A673 (cell line): ENCODE data around the gene FASN. TPM values are rescaled to one million over a fixed set of nuclear protein-coding genes. Genes with fewer than 3 reads are reported as not detected.

ENCODE experiments used
- BruUV-seq: library from RNA; stranded (reverse); fragments of 400-500 nt; replicated peaks from 2 replicates; lab custom pipeline; 2021; lab: Mats Ljungman, UMichigan
- CTCF ChIA-PET: fragments of 300-600 bp; sonication (Branson Sonifier 250); formaldehyde crosslinking; loops from one replicate; lab custom pipeline; 2022; ENCODE audit warnings: antibody characterized with exemption; lab: Charles Lee
- POLR2A ChIA-PET: fragments of 300-600 bp; sonication (Branson Sonifier 250); formaldehyde crosslinking; loops from one replicate; lab custom pipeline; 2022; ENCODE audit warnings: antibody characterized with exemption; ENCODE audit not compliant: low non-redundant PET; lab: Charles Lee
- DNase-seq: peaks from one replicate; pipeline ENCODE4 v3.0.0-alpha.2; 2015; ENCODE audit warnings: low spot score
- H3K27ac ChIP-seq: fragments of 200-600 bp; sonication (generic); 2 replicates; pipeline ENCODE4 v1.5.1; 2016; ENCODE audit warnings: mixed run types, low read depth, mild to moderate bottlenecking, mixed read lengths, antibody characterized with exemption, low read length; ENCODE audit not compliant: poor library complexity, severe bottlenecking
- H3K27me3 ChIP-seq: fragments of 200-600 bp; sonication (generic); replicated peaks from 2 replicates; pipeline ENCODE4 v1.6.1; 2017; ENCODE audit warnings: mixed run types, low read depth, mild to moderate bottlenecking, mixed read lengths, antibody characterized with exemption, low read length; ENCODE audit not compliant: insufficient read depth, poor library complexity
- H3K36me3 ChIP-seq: fragments of 200-600 bp; sonication (generic); 2 replicates; pipeline ENCODE4 v1.6.1; 2016; ENCODE audit warnings: mixed run types, mild to moderate bottlenecking, mixed read lengths, antibody characterized with exemption, low read length; ENCODE audit not compliant: insufficient read depth, poor library complexity, severe bottlenecking
- H3K4me1 ChIP-seq: fragments of 200-600 bp; sonication (generic); 2 replicates; pipeline ENCODE4 v1.6.1; 2017; ENCODE audit warnings: mixed run types, mild to moderate bottlenecking, mixed read lengths, antibody characterized with exemption, low read length; ENCODE audit not compliant: insufficient read depth, poor library complexity, severe bottlenecking
- H3K4me3 ChIP-seq: fragments of 200-600 bp; sonication (generic); 2 replicates; pipeline ENCODE4 v1.5.1; 2016; ENCODE audit warnings: low read depth, mixed run types, mild to moderate bottlenecking, mixed read lengths, low read length; ENCODE audit not compliant: poor library complexity, severe bottlenecking
- H3K9me3 ChIP-seq: fragments of 200-600 bp; sonication (generic); 2 replicates; pipeline ENCODE4 v1.6.1; 2016; ENCODE audit warnings: mixed run types, low read depth, mild to moderate bottlenecking, mixed read lengths, antibody characterized with exemption, low read length; ENCODE audit not compliant: poor library complexity, severe bottlenecking
- EZH2 ChIP-seq: fragments of 200-600 bp; sonication (generic); IDR thresholded peaks from 2 replicates; pipeline ENCODE4 v1.6.1; 2017; ENCODE audit warnings: borderline replicate concordance, low read depth, mild to moderate bottlenecking, mixed read lengths, antibody characterized with exemption, low read length; ENCODE audit not compliant: poor library complexity, severe bottlenecking
- intact Hi-C: fragments of 100-400 bp; cut with micrococcal nuclease; formaldehyde crosslinking; loops from one replicate; pipeline ENCODE4 v1.10.0; 2022; ENCODE audit not compliant: unreplicated experiment
- total RNA-seq: library from RNA; stranded (reverse); gene quantifications from 2 replicates; pipeline ENCODE4 v1.2.3, GENCODE V29; 2021
- TF ChIP-seq, protein P1 (sequence below): fragments of 300-800, 200-600 bp; sonication (generic); conservative IDR thresholded peaks from 2 replicates; pipeline ENCODE4 v1.5.1; 2017; ENCODE audit warnings: low read depth, mild to moderate bottlenecking, antibody characterized with exemption, low read length, moderate library complexity, mixed read lengths

FASN gene
- total RNA-seq, 1 experiment from 2014 or later, result 591 TPM

DNA sequence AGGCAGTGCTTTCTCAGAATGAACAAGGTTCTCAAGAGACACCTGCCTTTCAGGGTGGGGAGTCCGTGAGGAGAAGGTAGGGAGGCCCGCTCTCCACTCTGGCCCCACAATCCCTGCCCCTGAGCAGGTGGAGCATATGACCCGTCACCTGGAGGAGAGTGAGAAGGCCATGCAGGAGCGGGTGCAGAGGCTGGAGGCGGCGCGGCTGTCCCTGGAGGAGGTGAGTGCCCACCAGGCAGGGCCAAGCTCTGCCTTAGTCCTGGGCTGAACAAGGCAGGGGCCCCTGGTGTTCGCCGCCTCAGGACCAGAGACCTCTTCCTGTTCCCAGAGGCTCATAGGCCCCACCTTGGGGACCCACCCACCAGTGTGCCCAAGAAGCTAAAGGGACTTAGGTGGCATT, 69.1 kb downstream of the FASN start:
- ChIA-PET CTCF (no interaction called here), POLR2A (no interaction called here)
- BruUV-seq, result no TSS peak
- intact Hi-C loops, result no loop called here
- Histone ChIP-seq H3K36me3 (peaks cover 5% of the 10 kb centered on the region), H3K27me3 (no peaks in the 10 kb centered on the region), H3K4me3 (no peak overlapping the region), H3K27ac (no peak overlapping the region), H3K9me3 (no peaks in the 10 kb centered on the region), H3K4me1 (peaks cover 7% of the 10 kb centered on the region)
- no peak for DNase-seq
- TF ChIP-seq EZH2, result no peak
- TF ChIP-seq, protein P1, sequence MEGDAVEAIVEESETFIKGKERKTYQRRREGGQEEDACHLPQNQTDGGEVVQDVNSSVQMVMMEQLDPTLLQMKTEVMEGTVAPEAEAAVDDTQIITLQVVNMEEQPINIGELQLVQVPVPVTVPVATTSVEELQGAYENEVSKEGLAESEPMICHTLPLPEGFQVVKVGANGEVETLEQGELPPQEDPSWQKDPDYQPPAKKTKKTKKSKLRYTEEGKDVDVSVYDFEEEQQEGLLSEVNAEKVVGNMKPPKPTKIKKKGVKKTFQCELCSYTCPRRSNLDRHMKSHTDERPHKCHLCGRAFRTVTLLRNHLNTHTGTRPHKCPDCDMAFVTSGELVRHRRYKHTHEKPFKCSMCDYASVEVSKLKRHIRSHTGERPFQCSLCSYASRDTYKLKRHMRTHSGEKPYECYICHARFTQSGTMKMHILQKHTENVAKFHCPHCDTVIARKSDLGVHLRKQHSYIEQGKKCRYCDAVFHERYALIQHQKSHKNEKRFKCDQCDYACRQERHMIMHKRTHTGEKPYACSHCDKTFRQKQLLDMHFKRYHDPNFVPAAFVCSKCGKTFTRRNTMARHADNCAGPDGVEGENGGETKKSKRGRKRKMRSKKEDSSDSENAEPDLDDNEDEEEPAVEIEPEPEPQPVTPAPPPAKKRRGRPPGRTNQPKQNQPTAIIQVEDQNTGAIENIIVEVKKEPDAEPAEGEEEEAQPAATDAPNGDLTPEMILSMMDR, result no peak

Other genes starting within 250 kb of the FASN start
- gene P4HB, start 237.7 kb downstream of the FASN start, total RNA-seq, result 491 and 503 TPM in 2 replicates
- 568 and 667 TPM in 2 replicates for gene ARHGDIA, start 226.9 kb downstream of the FASN start, total RNA-seq
- gene ALYREF, start 206.7 kb downstream of the FASN start, total RNA-seq, result 251 and 258 TPM in 2 replicates
- gene ANAPC11, start 206.5 kb downstream of the FASN start, total RNA-seq, result 128 and 138 TPM in 2 replicates
- 0.75 and 0.87 TPM in 2 replicates for gene NPB, start 196.0 kb downstream of the FASN start, total RNA-seq
- 55.4 and 58.3 TPM in 2 replicates for gene PCYT2, start 186.8 kb downstream of the FASN start, total RNA-seq
- 34.8 and 36.6 TPM in 2 replicates for gene SIRT7, start 180.1 kb downstream of the FASN start, total RNA-seq
- gene MAFG, start 170.5 kb downstream of the FASN start, total RNA-seq, result 46.7 and 49.7 TPM in 2 replicates
- 75.5 and 108 TPM in 2 replicates for gene PYCR1, start 160.9 kb downstream of the FASN start, total RNA-seq
- gene MYADML2, start 151.0 kb downstream of the FASN start, total RNA-seq, result not detected in 2 replicates
- gene NOTUM, start 137.0 kb downstream of the FASN start, total RNA-seq, result not detected in 2 replicates
- gene ASPSCR1, start 120.6 kb downstream of the FASN start, total RNA-seq, result 46.2 and 52.2 TPM in 2 replicates
- 153 and 165 TPM in 2 replicates for gene CENPX, start 75.4 kb downstream of the FASN start, total RNA-seq
- gene LRRC45, start 74.9 kb downstream of the FASN start, total RNA-seq, result 34.3 and 37.8 TPM in 2 replicates
- gene RAC3, start 66.6 kb downstream of the FASN start, total RNA-seq, result 24.8 and 42.0 TPM in 2 replicates
- gene DCXR, start 60.5 kb downstream of the FASN start, total RNA-seq, result 140 and 191 TPM in 2 replicates
- gene RFNG, start 46.4 kb downstream of the FASN start, total RNA-seq, result 31.5 and 39.4 TPM in 2 replicates
- gene GPS1, start 46.3 kb downstream of the FASN start, total RNA-seq, result 162 and 192 TPM in 2 replicates
- 139 and 143 TPM in 2 replicates for gene DUS1L, start 32.4 kb downstream of the FASN start, total RNA-seq
- 43.6 and 58.8 TPM in 2 replicates for gene CCDC57, start 114.6 kb upstream of the FASN start, total RNA-seq
- gene SLC16A3, start 130.8 kb upstream of the FASN start, total RNA-seq, result 0.97 and 2.8 TPM in 2 replicates
- 139 and 150 TPM in 2 replicates for gene CSNK1D, start 175.5 kb upstream of the FASN start, total RNA-seq
- gene CD7, start 219.4 kb upstream of the FASN start, total RNA-seq, result not detected in 2 replicates
- 1.4 and 2.8 TPM in 2 replicates for gene SECTM1, start 235.5 kb upstream of the FASN start, total RNA-seq